ENCODE measurements around the gene NCAPG2.
"Not testable (repeated sequence)": the region's sequence is repeated elsewhere in the genome, so short reads cannot be mapped to it uniquely, and the experiment has no call there.

Gene NCAPG2

DNA sequence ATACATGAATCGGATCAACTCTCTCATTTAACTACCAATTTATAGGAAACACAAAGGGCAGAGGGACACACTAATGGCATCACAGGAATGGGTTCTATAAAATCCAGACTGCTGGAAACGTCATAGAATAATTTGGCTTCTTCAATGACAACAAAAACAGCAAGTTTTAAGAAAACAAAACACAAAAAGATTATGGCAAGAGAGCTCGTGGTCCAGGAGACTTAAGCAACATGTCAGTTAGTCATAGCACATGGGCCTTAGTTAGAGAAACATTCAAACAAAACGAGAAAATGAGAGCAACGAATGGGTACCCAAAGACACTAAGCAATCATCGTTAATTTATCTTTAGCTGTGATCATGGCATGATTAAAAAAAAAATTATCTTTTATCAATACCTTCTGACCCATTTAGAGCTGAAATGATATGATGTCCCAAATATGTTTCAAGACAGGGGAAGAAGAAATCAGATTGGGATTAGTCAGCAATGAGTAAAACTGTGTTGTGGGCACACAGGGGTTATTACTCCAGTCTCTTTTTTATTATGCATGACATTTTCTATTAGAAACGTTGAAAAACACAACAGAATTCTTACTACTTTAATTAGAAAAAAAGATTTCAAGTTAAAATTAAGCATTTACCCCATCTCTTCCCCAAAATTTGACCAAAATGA lies 28.3 kb downstream of the NCAPG2 start:
- peak overlapping the region; percentile 19 for H3K9ac ChIP-seq (ENCODE audit: low read length)
- H2BK12ac ChIP-seq (ENCODE audit: low read length in 2 of 2), result no peak overlapping the region
- no peak overlapping the region for H2AFZ ChIP-seq (ENCODE audit: low read depth, low read length)
- no peaks in the 10 kb centered on the region for H3K9me3 ChIP-seq (ENCODE audit: control insufficient read depth, low read length)
- H4K8ac ChIP-seq (ENCODE audit: low read length), result no peak overlapping the region
- H3K14ac ChIP-seq (ENCODE audit: low read length in 2 of 2), result no peak overlapping the region
- H3K27ac ChIP-seq (ENCODE audit: low read length, poor library complexity, severe bottlenecking), result no peak overlapping the region
- H3K4me1 ChIP-seq (ENCODE audit: control insufficient read depth, insufficient read depth, low read depth, low read length), result peaks cover 8% of the 10 kb centered on the region
- no peak overlapping the region for H3K4ac ChIP-seq (ENCODE audit: low read depth in 1 of 2, low read length in 2 of 2)
- no peaks in the 10 kb centered on the region for H3K27me3 ChIP-seq (ENCODE audit: control insufficient read depth in 1 of 2, insufficient read depth in 1 of 2, low read length in 2 of 2)
- no peak overlapping the region for H2AK5ac ChIP-seq (ENCODE audit: low read length, severe bottlenecking)
- no peak overlapping the region for H2BK120ac ChIP-seq (ENCODE audit: low read depth, low read length)
- H3K18ac ChIP-seq (ENCODE audit: low read depth in 1 of 2, low read length in 2 of 2), result no peak overlapping the region
- H3K36me3 ChIP-seq (ENCODE audit: control insufficient read depth in 1 of 2, insufficient read depth in 2 of 2, low read depth in 1 of 2, low read length in 2 of 2), result peaks cover 7 to 12% of the 10 kb centered on the region in 2 experiments
- peaks cover 10% of the 10 kb centered on the region for H3K79me1 ChIP-seq (replicated peaks; ENCODE audit: low read length, poor library complexity, severe bottlenecking)
- no peak for DNase-seq
- H3K4me3 ChIP-seq (ENCODE audit: insufficient read depth in 1 of 2, low read depth in 1 of 2, low read length in 2 of 2), result no peak overlapping the region
- no peak overlapping the region for H4K91ac ChIP-seq (ENCODE audit: low read length)
- no peak overlapping the region for H2BK15ac ChIP-seq (ENCODE audit: low read depth, poor library complexity, severe bottlenecking)
- WGBS, result 95% methylated on average over 4 of the region's 7 CpGs
- H3K4me2 ChIP-seq (ENCODE audit: low read length, poor library complexity, severe bottlenecking), result no peak overlapping the region
- no peak overlapping the region for H2BK5ac ChIP-seq (ENCODE audit: low read depth, low read length, poor library complexity, severe bottlenecking)
- H3K23ac ChIP-seq (ENCODE audit: low read length in 2 of 2), result no peak overlapping the region

DNA sequence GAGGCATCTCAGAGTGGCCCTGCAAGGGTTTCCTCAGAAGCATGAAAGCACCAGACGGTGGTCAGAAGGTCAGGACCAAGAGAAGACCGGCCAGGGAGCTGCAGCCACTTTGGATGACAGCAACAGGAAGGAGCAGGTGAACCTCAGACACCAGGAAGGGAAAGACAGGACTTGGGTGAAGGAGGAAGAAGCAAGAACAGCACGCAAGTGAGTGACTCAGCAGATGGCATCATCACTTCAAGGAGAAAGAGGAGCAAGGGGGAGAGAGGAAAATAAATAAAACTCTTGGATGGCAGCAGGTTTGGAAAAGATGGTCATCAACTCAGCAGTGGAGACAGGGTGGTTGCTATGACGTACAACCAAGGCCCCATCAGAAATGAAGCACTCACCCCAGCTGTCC lies 31.6 kb downstream of the NCAPG2 start:
- Histone ChIP-seq H3K18ac (ENCODE audit: low read depth in 1 of 2, low read length in 2 of 2) (peak overlapping the region in 1 of 2 experiments; percentile 43), H2BK15ac (ENCODE audit: low read depth, poor library complexity, severe bottlenecking) (no peak overlapping the region), H3K9ac (ENCODE audit: low read length) (no peak overlapping the region), H3K27ac (ENCODE audit: low read length, poor library complexity, severe bottlenecking) (no peak overlapping the region), H3K9me3 (ENCODE audit: control insufficient read depth, low read length) (no peaks in the 10 kb centered on the region), H3K4ac (ENCODE audit: low read depth in 1 of 2, low read length in 2 of 2) (no peak overlapping the region), H4K8ac (ENCODE audit: low read length) (no peak overlapping the region), H3K27me3 (ENCODE audit: control insufficient read depth in 1 of 2, insufficient read depth in 1 of 2, low read length in 2 of 2) (no peaks in the 10 kb centered on the region), H2AK5ac (ENCODE audit: low read length, severe bottlenecking) (no peak overlapping the region), H3K4me3 (ENCODE audit: insufficient read depth in 1 of 2, low read depth in 1 of 2, low read length in 2 of 2) (no peak overlapping the region), H3K23ac (ENCODE audit: low read length in 2 of 2) (peak overlapping the region in 1 of 2 experiments; percentile 19), H4K91ac (ENCODE audit: low read length) (no peak overlapping the region), H3K14ac (ENCODE audit: low read length in 2 of 2) (no peak overlapping the region), H3K79me1 (replicated peaks; ENCODE audit: low read length, poor library complexity, severe bottlenecking) (peaks cover 12% of the 10 kb centered on the region), H2BK120ac (ENCODE audit: low read depth, low read length) (no peak overlapping the region), H3K36me3 (ENCODE audit: control insufficient read depth in 1 of 2, insufficient read depth in 2 of 2, low read depth in 1 of 2, low read length in 2 of 2) (peaks cover 4 to 7% of the 10 kb centered on the region in 2 experiments), H2AFZ (ENCODE audit: low read depth, low read length) (no peak overlapping the region), H3K4me2 (ENCODE audit: low read length, poor library complexity, severe bottlenecking) (no peak overlapping the region), H3K4me1 (ENCODE audit: control insufficient read depth, insufficient read depth, low read depth, low read length) (peaks cover 8% of the 10 kb centered on the region), H2BK5ac (ENCODE audit: low read depth, low read length, poor library complexity, severe bottlenecking) (no peak overlapping the region), H2BK12ac (ENCODE audit: low read length in 2 of 2) (no peak overlapping the region)
- WGBS, result 51% methylated on average over 4 of the region's 4 CpGs
- DNase-seq, result peak; percentile 71

DNA sequence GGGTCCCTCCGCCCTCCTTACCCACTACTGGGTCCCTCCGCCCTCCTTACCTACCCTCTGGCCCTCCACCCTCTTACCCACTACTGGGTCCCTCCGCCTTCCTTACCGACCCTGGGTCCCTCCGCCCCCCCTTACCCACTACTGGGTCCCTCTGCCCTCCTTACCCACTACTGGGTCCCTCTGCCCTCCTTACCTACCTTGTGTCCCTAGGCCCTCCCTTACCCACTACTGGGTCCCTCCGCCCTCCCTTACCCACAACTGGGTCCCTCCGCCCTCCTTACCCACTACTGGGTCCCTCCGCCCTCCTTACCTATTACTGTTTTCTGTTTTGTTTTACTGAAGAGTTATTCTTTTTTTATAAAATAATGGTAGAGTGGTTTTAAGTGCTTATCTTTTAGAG lies 36.5 kb downstream of the NCAPG2 start:
- WGBS, result 100% methylated on average over 5 of the region's 8 CpGs
- not testable (repeated sequence) for H3K4me3 ChIP-seq (ENCODE audit: insufficient read depth in 1 of 2, low read depth in 1 of 2, low read length in 2 of 2)

DNA sequence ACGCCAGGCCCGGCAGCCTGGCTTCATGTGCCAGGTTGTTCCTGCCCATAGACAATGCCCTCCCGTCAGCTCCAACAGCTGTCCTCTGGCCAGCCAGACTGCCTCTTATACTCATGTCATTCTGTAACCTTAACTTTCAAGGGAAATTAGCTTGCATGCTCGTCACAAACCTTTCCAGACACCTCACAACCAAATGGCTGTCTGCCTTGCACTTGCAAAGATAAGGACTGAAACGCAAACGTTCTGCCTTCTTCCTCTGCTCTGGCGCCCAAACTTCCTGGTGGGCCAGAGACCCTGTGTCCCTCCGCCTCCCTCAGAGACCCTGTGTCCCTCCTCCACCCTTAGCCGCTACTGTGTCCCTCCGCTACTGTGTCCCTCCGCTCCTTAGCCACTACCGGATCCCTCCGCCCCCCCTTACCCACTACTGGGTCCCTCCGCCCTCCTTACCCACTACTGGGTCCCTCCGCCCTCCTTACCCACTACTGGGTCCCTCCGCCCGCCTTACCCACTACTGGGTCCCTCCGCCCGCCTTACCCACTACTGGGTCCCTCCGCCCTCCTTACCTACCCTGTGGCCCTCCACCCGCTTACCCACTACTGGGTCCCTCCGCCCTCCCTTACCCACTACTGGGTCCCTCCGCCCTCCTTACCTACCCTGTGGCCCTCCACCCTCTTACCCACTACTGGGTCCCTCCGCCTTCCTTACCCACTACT lies 37.5 kb downstream of the NCAPG2 start:
- H3K14ac ChIP-seq (ENCODE audit: low read length in 2 of 2); H3K27ac ChIP-seq (ENCODE audit: low read length, poor library complexity, severe bottlenecking); H3K9me3 ChIP-seq (ENCODE audit: control insufficient read depth, low read length); H3K4ac ChIP-seq (ENCODE audit: low read depth in 1 of 2, low read length in 2 of 2); DNase-seq; H2BK15ac ChIP-seq (ENCODE audit: low read depth, poor library complexity, severe bottlenecking); H4K91ac ChIP-seq (ENCODE audit: low read length); H3K18ac ChIP-seq (ENCODE audit: low read depth in 1 of 2, low read length in 2 of 2); H3K23ac ChIP-seq (ENCODE audit: low read length in 2 of 2); H3K27me3 ChIP-seq (ENCODE audit: control insufficient read depth in 1 of 2, insufficient read depth in 1 of 2, low read length in 2 of 2); H4K8ac ChIP-seq (ENCODE audit: low read length); H3K4me2 ChIP-seq (ENCODE audit: low read length, poor library complexity, severe bottlenecking); H3K4me3 ChIP-seq (ENCODE audit: insufficient read depth in 1 of 2, low read depth in 1 of 2, low read length in 2 of 2); H2AK5ac ChIP-seq (ENCODE audit: low read length, severe bottlenecking); H3K4me1 ChIP-seq (ENCODE audit: control insufficient read depth, insufficient read depth, low read depth, low read length); H3K9ac ChIP-seq (ENCODE audit: low read length); H2BK120ac ChIP-seq (ENCODE audit: low read depth, low read length); H2AFZ ChIP-seq (ENCODE audit: low read depth, low read length); H2BK12ac ChIP-seq (ENCODE audit: low read length in 2 of 2); H2BK5ac ChIP-seq (ENCODE audit: low read depth, low read length, poor library complexity, severe bottlenecking): not testable (repeated sequence)
- WGBS, result 93% methylated on average over 21 of the region's 24 CpGs
- Histone ChIP-seq H3K79me1 (replicated peaks; ENCODE audit: low read length, poor library complexity, severe bottlenecking) (peaks cover 19% of the 10 kb centered on the region), H3K36me3 (ENCODE audit: control insufficient read depth in 1 of 2, insufficient read depth in 2 of 2, low read depth in 1 of 2, low read length in 2 of 2) (peaks cover 7 to 19% of the 10 kb centered on the region in 2 experiments)

More for the DNA sequence above, 36.5 kb downstream of the NCAPG2 start:
- H4K8ac ChIP-seq (ENCODE audit: low read length); H3K9me3 ChIP-seq (ENCODE audit: control insufficient read depth, low read length); H3K4me1 ChIP-seq (ENCODE audit: control insufficient read depth, insufficient read depth, low read depth, low read length); H3K14ac ChIP-seq (ENCODE audit: low read length in 2 of 2); DNase-seq; H3K4ac ChIP-seq (ENCODE audit: low read depth in 1 of 2, low read length in 2 of 2); H2BK120ac ChIP-seq (ENCODE audit: low read depth, low read length); H2BK15ac ChIP-seq (ENCODE audit: low read depth, poor library complexity, severe bottlenecking); H2AFZ ChIP-seq (ENCODE audit: low read depth, low read length); H3K27ac ChIP-seq (ENCODE audit: low read length, poor library complexity, severe bottlenecking); H2BK5ac ChIP-seq (ENCODE audit: low read depth, low read length, poor library complexity, severe bottlenecking); H4K91ac ChIP-seq (ENCODE audit: low read length); H3K27me3 ChIP-seq (ENCODE audit: control insufficient read depth in 1 of 2, insufficient read depth in 1 of 2, low read length in 2 of 2); H3K4me2 ChIP-seq (ENCODE audit: low read length, poor library complexity, severe bottlenecking); H2BK12ac ChIP-seq (ENCODE audit: low read length in 2 of 2); H3K23ac ChIP-seq (ENCODE audit: low read length in 2 of 2); H2AK5ac ChIP-seq (ENCODE audit: low read length, severe bottlenecking); H3K18ac ChIP-seq (ENCODE audit: low read depth in 1 of 2, low read length in 2 of 2); H3K9ac ChIP-seq (ENCODE audit: low read length): not testable (repeated sequence)
- peaks cover 19% of the 10 kb centered on the region for H3K79me1 ChIP-seq (replicated peaks; ENCODE audit: low read length, poor library complexity, severe bottlenecking)
- peaks cover 3 to 12% of the 10 kb centered on the region in 2 experiments for H3K36me3 ChIP-seq (ENCODE audit: control insufficient read depth in 1 of 2, insufficient read depth in 2 of 2, low read depth in 1 of 2, low read length in 2 of 2)
